GM23248 (cell line): Measurements from ENCODE around the gene AFAP1.

Experiments used
- EZH2 ChIP-seq: fragments of 200-600 bp; sonication (generic); IDR thresholded peaks from 2 replicates; pipeline ENCODE4 v1.6.1; 2018; ENCODE audit warnings: antibody characterized with exemption, mild to moderate bottlenecking; ENCODE audit not compliant: insufficient read depth, poor library complexity, severe bottlenecking
- EZH2phosphoT487 ChIP-seq: fragments of 200-600 bp; sonication (generic); IDR thresholded peaks from 2 replicates; pipeline ENCODE4 v1.6.1; 2018; ENCODE audit warnings: antibody characterized with exemption, moderate library complexity, mild to moderate bottlenecking, low read depth; ENCODE audit not compliant: insufficient read depth

DNA sequence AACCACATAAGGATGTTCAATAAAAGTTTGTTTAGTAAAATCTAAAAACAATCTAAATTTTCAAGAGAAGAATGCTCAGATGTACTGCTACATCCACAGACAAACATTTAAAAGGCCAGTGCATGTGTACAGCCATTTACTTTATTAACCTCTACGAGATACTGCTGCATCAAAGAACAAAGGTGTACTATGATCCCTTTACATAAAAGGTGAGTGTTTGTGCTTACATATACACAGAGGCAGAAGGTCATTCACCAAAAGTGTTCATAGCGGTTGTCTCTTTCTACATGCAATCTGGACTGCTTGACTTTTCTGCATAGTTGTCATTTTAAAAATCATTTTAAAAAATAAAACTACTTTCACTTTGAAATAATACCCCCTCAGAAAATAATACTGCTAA lies 81.7 kb downstream of the AFAP1 start:
- TF ChIP-seq EZH2: no peak
- no peak for TF ChIP-seq EZH2phosphoT487
